HepG2 (cell line): Measurements from ENCODE around the gene CHMP4B. TPM values are rescaled to one million over a fixed set of nuclear protein-coding genes. Genes with fewer than 3 reads are reported as not detected.

Experiments used
- PHF5A ChIP-seq: IDR thresholded peaks from one replicate; pipeline ENCODE4 v1.6.1; 2018; ENCODE audit warnings: low read depth, missing genetic modification reagents; ENCODE audit not compliant: unreplicated experiment
- RORA ChIP-seq: sonication (generic); formaldehyde crosslinking; IDR thresholded peaks from 2 replicates; pipeline ENCODE4 v1.5.0; 2020; ENCODE audit warnings: mild to moderate bottlenecking, missing genetic modification reagents, moderate library complexity
- SRY ChIP-seq: sonication (generic); formaldehyde crosslinking; IDR thresholded peaks from 2 replicates; pipeline ENCODE4 v1.8.0; 2022; ENCODE audit warnings: mild to moderate bottlenecking, missing genetic modification reagents
- TMF1 ChIP-seq: sonication (generic); formaldehyde crosslinking; IDR thresholded peaks from 2 replicates; pipeline ENCODE4 v1.8.1; 2022; ENCODE audit warnings: low read depth, missing genetic modification reagents
- ZFP37 ChIP-seq: sonication (generic); formaldehyde crosslinking; IDR thresholded peaks from 2 replicates; pipeline ENCODE4 v1.4.0; 2020; ENCODE audit warnings: missing genetic modification reagents, borderline replicate concordance
- ZFP41 ChIP-seq: sonication (generic); formaldehyde crosslinking; IDR thresholded peaks from 2 replicates; pipeline ENCODE4 v1.4.0; 2020; ENCODE audit warnings: mild to moderate bottlenecking, missing genetic modification reagents, borderline replicate concordance
- ZNF766 ChIP-seq: sonication (generic); formaldehyde crosslinking; IDR thresholded peaks from 2 replicates; pipeline ENCODE4 v1.5.0; 2020; ENCODE audit warnings: missing genetic modification reagents, borderline replicate concordance
- polyA plus RNA-seq, 8 experiments: library from polyadenylated mRNA; depleted of rRNA in 3 of 8; stranded (reverse) in 7 of 8; unstranded in 1 of 8; fragments of >200 nt; fragmentation: Illumina TruSeq in 4 of 8; extraction: Trizol in 4 of 8; gene quantifications; 2 replicates each; pipeline versions ENCODE4 v1.2.1 to v1.2.3, GENCODE V29; 2011 to 2016; ENCODE audit warnings: low read depth in 4 of 8, missing spikeins in 1 of 8, mixed read lengths in 1 of 8; ENCODE audit not compliant: insufficient read depth in 1 of 8
- total RNA-seq, 5 experiments: library from RNA; depleted of rRNA; stranded (reverse); fragments of >200 nt; fragmentation: Illumina TruSeq; extraction: Trizol; gene quantifications; 2 replicates each; pipeline ENCODE4 v1.2.3, GENCODE V29; 2016; ENCODE audit warnings: low read depth in 1 of 5
- TF ChIP-seq, protein P1 (sequence below): sonication (generic); formaldehyde crosslinking; IDR thresholded peaks from 2 replicates; pipeline ENCODE4 v1.4.0; 2020; ENCODE audit warnings: missing genetic modification reagents
- TF ChIP-seq, protein P2 (sequence below): sonication (generic); formaldehyde crosslinking; IDR thresholded peaks from 2 replicates; pipeline ENCODE4 v1.4.0; 2020; ENCODE audit warnings: missing genetic modification reagents
- TF ChIP-seq, protein P3 (sequence below): IDR thresholded peaks from 2 replicates; pipeline ENCODE4 v1.6.1; 2012; ENCODE audit warnings: low read depth, low read length, improper control_type of control experiment
- TF ChIP-seq, protein P4 (sequence below): sonication (generic); formaldehyde crosslinking; IDR thresholded peaks from one replicate; pipeline ENCODE4 v1.5.1; 2020; ENCODE audit warnings: mild to moderate bottlenecking, missing genetic modification reagents; ENCODE audit errors: not compliant biosample characterization
- TF ChIP-seq, protein P5 (sequence below): sonication (generic); formaldehyde crosslinking; IDR thresholded peaks from 2 replicates; pipeline ENCODE4 v1.4.0; 2020; ENCODE audit warnings: mild to moderate bottlenecking, missing genetic modification reagents

The CHMP4B gene
- total and polyA plus RNA-seq, 2 of the 13 experiments (the other 11 are each of a cell fraction or from before 2014, with no cell fraction given) = 40.1 to 45.6 TPM

DNA sequence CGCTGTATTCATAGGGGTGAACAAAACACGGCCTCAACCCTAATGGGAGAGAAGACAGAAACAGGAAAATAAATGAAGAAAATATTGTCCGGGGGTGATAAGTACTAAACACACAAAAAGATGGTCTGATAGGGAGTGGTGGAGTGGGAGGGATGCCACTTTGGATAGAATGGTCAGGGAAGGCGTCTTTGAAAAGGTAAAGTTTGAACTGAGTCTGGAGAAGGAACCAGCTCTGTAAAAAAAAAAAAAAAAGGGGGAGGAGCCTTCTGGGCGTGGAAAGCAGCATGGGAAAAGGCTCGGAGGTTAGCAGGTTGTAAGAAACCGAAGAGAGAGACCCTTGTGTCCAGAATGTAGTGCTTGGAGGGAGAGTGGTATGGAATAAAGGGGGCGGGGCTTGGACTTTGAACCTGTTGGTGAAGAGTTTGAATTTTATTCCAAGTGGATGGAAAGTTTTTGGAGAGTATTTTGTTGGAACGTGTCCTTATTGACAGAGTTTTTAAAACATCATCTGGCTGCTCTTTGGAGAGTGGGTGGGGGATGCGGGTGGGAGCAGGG is 1.8 kb downstream of the CHMP4B start (continued):
- TF ChIP-seq, protein P1, sequence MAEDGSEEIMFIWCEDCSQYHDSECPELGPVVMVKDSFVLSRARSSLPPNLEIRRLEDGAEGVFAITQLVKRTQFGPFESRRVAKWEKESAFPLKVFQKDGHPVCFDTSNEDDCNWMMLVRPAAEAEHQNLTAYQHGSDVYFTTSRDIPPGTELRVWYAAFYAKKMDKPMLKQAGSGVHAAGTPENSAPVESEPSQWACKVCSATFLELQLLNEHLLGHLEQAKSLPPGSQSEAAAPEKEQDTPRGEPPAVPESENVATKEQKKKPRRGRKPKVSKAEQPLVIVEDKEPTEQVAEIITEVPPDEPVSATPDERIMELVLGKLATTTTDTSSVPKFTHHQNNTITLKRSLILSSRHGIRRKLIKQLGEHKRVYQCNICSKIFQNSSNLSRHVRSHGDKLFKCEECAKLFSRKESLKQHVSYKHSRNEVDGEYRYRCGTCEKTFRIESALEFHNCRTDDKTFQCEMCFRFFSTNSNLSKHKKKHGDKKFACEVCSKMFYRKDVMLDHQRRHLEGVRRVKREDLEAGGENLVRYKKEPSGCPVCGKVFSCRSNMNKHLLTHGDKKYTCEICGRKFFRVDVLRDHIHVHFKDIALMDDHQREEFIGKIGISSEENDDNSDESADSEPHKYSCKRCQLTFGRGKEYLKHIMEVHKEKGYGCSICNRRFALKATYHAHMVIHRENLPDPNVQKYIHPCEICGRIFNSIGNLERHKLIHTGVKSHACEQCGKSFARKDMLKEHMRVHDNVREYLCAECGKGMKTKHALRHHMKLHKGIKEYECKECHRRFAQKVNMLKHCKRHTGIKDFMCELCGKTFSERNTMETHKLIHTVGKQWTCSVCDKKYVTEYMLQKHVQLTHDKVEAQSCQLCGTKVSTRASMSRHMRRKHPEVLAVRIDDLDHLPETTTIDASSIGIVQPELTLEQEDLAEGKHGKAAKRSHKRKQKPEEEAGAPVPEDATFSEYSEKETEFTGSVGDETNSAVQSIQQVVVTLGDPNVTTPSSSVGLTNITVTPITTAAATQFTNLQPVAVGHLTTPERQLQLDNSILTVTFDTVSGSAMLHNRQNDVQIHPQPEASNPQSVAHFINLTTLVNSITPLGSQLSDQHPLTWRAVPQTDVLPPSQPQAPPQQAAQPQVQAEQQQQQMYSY (CRISPR knock-in tag) = no peak
- TF ChIP-seq, protein P2, sequence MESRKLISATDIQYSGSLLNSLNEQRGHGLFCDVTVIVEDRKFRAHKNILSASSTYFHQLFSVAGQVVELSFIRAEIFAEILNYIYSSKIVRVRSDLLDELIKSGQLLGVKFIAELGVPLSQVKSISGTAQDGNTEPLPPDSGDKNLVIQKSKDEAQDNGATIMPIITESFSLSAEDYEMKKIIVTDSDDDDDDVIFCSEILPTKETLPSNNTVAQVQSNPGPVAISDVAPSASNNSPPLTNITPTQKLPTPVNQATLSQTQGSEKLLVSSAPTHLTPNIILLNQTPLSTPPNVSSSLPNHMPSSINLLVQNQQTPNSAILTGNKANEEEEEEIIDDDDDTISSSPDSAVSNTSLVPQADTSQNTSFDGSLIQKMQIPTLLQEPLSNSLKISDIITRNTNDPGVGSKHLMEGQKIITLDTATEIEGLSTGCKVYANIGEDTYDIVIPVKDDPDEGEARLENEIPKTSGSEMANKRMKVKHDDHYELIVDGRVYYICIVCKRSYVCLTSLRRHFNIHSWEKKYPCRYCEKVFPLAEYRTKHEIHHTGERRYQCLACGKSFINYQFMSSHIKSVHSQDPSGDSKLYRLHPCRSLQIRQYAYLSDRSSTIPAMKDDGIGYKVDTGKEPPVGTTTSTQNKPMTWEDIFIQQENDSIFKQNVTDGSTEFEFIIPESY = no peak
- TF ChIP-seq, protein P3, sequence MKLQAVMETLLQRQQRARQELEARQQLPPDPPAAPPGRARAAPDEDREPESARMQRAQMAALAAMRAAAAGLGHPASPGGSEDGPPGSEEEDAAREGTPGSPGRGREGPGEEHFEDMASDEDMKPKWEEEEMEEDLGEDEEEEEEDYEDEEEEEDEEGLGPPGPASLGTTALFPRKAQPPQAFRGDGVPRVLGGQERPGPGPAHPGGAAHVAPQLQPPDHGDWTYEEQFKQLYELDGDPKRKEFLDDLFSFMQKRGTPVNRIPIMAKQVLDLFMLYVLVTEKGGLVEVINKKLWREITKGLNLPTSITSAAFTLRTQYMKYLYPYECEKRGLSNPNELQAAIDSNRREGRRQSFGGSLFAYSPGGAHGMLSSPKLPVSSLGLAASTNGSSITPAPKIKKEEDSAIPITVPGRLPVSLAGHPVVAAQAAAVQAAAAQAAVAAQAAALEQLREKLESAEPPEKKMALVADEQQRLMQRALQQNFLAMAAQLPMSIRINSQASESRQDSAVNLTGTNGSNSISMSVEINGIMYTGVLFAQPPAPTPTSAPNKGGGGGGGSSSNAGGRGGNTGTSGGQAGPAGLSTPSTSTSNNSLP = 0 out of 2 replicates have a peak, but pooled peaks have one; percentile 54
- 0 out of 2 replicates have a peak, but pooled peaks have one; percentile 20 for TF ChIP-seq ZNF766
- no peak for TF ChIP-seq SRY (CRISPR knock-in tag)
- TF ChIP-seq, protein P4, sequence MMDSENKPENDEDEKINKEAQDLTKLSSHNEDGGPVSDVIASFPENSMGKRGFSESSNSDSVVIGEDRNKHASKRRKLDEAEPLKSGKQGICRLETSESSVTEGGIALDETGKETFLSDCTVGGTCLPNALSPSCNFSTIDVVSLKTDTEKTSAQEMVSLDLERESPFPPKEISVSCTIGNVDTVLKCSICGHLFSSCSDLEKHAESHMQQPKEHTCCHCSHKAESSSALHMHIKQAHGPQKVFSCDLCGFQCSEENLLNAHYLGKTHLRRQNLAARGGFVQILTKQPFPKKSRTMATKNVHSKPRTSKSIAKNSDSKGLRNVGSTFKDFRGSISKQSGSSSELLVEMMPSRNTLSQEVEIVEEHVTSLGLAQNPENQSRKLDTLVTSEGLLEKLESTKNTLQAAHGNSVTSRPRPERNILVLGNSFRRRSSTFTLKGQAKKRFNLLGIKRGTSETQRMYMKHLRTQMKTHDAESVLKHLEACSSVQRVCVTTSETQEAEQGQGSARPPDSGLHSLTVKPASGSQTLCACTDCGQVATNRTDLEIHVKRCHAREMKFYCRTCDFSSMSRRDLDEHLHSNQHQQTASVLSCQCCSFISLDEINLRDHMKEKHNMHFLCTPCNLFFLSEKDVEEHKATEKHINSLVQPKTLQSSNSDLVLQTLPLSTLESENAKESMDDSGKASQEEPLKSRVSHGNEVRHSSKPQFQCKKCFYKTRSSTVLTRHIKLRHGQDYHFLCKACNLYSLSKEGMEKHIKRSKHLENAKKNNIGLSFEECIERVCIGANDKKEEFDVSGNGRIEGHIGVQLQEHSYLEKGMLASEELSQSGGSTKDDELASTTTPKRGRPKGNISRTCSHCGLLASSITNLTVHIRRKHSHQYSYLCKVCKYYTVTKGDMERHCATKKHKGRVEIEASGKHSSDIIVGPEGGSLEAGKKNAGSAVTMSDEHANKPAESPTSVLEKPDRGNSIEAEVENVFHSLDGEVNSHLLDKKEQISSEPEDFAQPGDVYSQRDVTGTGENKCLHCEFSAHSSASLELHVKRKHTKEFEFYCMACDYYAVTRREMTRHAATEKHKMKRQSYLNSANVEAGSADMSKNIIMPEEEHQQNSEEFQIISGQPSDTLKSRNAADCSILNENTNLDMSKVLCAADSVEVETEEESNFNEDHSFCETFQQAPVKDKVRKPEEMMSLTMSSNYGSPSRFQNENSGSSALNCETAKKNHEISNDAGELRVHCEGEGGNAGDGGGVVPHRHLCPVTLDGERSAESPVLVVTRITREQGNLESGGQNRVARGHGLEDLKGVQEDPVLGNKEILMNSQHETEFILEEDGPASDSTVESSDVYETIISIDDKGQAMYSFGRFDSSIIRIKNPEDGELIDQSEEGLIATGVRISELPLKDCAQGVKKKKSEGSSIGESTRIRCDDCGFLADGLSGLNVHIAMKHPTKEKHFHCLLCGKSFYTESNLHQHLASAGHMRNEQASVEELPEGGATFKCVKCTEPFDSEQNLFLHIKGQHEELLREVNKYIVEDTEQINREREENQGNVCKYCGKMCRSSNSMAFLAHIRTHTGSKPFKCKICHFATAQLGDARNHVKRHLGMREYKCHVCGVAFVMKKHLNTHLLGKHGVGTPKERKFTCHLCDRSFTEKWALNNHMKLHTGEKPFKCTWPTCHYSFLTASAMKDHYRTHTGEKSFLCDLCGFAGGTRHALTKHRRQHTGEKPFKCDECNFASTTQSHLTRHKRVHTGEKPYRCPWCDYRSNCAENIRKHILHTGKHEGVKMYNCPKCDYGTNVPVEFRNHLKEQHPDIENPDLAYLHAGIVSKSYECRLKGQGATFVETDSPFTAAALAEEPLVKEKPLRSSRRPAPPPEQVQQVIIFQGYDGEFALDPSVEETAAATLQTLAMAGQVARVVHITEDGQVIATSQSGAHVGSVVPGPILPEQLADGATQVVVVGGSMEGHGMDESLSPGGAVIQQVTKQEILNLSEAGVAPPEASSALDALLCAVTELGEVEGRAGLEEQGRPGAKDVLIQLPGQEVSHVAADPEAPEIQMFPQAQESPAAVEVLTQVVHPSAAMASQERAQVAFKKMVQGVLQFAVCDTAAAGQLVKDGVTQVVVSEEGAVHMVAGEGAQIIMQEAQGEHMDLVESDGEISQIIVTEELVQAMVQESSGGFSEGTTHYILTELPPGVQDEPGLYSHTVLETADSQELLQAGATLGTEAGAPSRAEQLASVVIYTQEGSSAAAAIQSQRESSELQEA (CRISPR knock-in tag) = peak; percentile 35
- no peak for TF ChIP-seq ZFP37 (CRISPR knock-in tag)
- no peak for TF ChIP-seq RORA (CRISPR knock-in tag)
- no peak for TF ChIP-seq PHF5A
- TF ChIP-seq TMF1 (CRISPR knock-in tag) = no peak
- TF ChIP-seq, protein P5, sequence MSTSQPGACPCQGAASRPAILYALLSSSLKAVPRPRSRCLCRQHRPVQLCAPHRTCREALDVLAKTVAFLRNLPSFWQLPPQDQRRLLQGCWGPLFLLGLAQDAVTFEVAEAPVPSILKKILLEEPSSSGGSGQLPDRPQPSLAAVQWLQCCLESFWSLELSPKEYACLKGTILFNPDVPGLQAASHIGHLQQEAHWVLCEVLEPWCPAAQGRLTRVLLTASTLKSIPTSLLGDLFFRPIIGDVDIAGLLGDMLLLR (CRISPR knock-in tag) = no peak
- TF ChIP-seq ZFP41 = no peak
